Type B pancreatic cell (in vitro differentiated cells): Measurements from ENCODE around the gene GSK3B. TPM values are rescaled to one million over a fixed set of nuclear protein-coding genes. Genes with fewer than 3 reads are reported as not detected.

Source experiments
- DNase-seq: peaks from one replicate; pipeline ENCODE4 v3.0.0; 2021; ENCODE audit warnings: mixed read lengths; ENCODE audit not compliant: unreplicated experiment; ENCODE audit errors: extremely low spot score
- H3K27ac Mint-ChIP-seq: 2 replicates; pipeline ENCODE4 v1.8.0; 2021; ENCODE audit warnings: mild to moderate bottlenecking, mixed read lengths
- H3K27me3 Mint-ChIP-seq: 2 replicates; pipeline ENCODE4 v1.8.0; 2021; ENCODE audit warnings: mixed read lengths
- H3K36me3 Mint-ChIP-seq: 2 replicates; pipeline ENCODE4 v1.8.0; 2021; ENCODE audit warnings: mixed read lengths
- H3K4me1 Mint-ChIP-seq: one replicate; pipeline ENCODE4 v1.8.0; 2021; ENCODE audit warnings: mixed read lengths; ENCODE audit not compliant: unreplicated experiment
- H3K4me3 Mint-ChIP-seq: 2 replicates; pipeline ENCODE4 v1.8.0; 2021; ENCODE audit warnings: mild to moderate bottlenecking, mixed read lengths
- H3K9me3 Mint-ChIP-seq: 2 replicates; pipeline ENCODE4 v1.8.0; 2021; ENCODE audit warnings: mixed read lengths
- CTCF ChIP-seq: fragments of 200-600 bp; sonication (generic); conservative IDR thresholded peaks from 2 replicates; pipeline ENCODE4 v1.5.0; 2021; ENCODE audit warnings: antibody characterized with exemption, mild to moderate bottlenecking
- long read RNA-seq: library from polyadenylated mRNA; unstranded; transcript quantifications from one replicate; pipeline ENCODE4 v2.0.0, GENCODE V29; 2020
- total RNA-seq: library from RNA; stranded (reverse); gene quantifications from 2 replicates; pipeline ENCODE4 v1.2.1, GENCODE V29; 2021; ENCODE audit warnings: low replicate concordance

The GSK3B gene
- total RNA-seq: 60.5 and 62.9 TPM in 2 replicates
- long read RNA-seq, full-length matches to known transcripts: 1 of 5 reads
- long read RNA-seq, partial matches to known transcripts: 0 of 5 reads
- long read RNA-seq, other reads (novel, unspliced or antisense): 4 of 5 reads

GRCh38 chr3:120093911-120094775 is at the start of gene GSK3B:
Gene GSK3B (minus strand): TSS chr3:120094447. CDS start chr3:120093434, 1,013 bp downstream.
- no peak for TF ChIP-seq CTCF
- no peak within 1 kb of the TSS for H3K27ac Mint-ChIP-seq
- peak; percentile 98 for DNase-seq
- no peaks in the 10 kb centered on the region for H3K27me3 Mint-ChIP-seq
- no peak within 1 kb of the TSS for H3K4me3 Mint-ChIP-seq
- H3K36me3 Mint-ChIP-seq: peaks cover 16% of the 10 kb centered on the region
- no peaks in the 10 kb centered on the region for H3K9me3 Mint-ChIP-seq
- H3K4me1 Mint-ChIP-seq: peaks cover 15% of the 10 kb centered on the region

- TF ChIP-seq CTCF: no peak
- H3K36me3 Mint-ChIP-seq: no peaks in the 10 kb centered on the region
- H3K9me3 Mint-ChIP-seq: peaks cover 9% of the 10 kb centered on the region
- H3K27me3 Mint-ChIP-seq: no peaks in the 10 kb centered on the region
- no peak overlapping the region for H3K4me3 Mint-ChIP-seq
- no peak overlapping the region for H3K27ac Mint-ChIP-seq
- H3K4me1 Mint-ChIP-seq: peaks cover 19% of the 10 kb centered on the region
- no peak for DNase-seq
Measured at GRCh38 chr3:120143676-120144075, 49.4 kb upstream of the GSK3B start.

GRCh38 chr3:120142236-120142635 is 48.0 kb upstream of the GSK3B start:
- DNase-seq: no peak
- Mint-ChIP-seq H3K4me3 (no peak overlapping the region), H3K4me1 (peaks cover 12% of the 10 kb centered on the region), H3K27me3 (no peaks in the 10 kb centered on the region), H3K9me3 (peaks cover 9% of the 10 kb centered on the region), H3K27ac (no peak overlapping the region), H3K36me3 (no peaks in the 10 kb centered on the region)
- TF ChIP-seq CTCF: no peak

GRCh38 chr3:120140098-120140742 is 46.0 kb upstream of the GSK3B start:
- DNase-seq: no peak
- Mint-ChIP-seq H3K27me3 (no peaks in the 10 kb centered on the region), H3K36me3 (no peaks in the 10 kb centered on the region), H3K9me3 (peaks cover 9% of the 10 kb centered on the region), H3K4me3 (no peak overlapping the region), H3K4me1 (peaks cover 6% of the 10 kb centered on the region), H3K27ac (no peak overlapping the region)
- TF ChIP-seq CTCF: no peak

GRCh38 chr3:120139140-120139539 is 44.9 kb upstream of the GSK3B start:
- no peaks in the 10 kb centered on the region for H3K36me3 Mint-ChIP-seq

More at GRCh38 chr3:120139140-120139539, 44.9 kb upstream of the GSK3B start:
- H3K27me3 Mint-ChIP-seq: no peaks in the 10 kb centered on the region
- H3K4me3 Mint-ChIP-seq: no peak overlapping the region
- H3K27ac Mint-ChIP-seq: no peak overlapping the region
- peaks cover 2% of the 10 kb centered on the region for H3K4me1 Mint-ChIP-seq
- no peak for DNase-seq
- peaks cover 5% of the 10 kb centered on the region for H3K9me3 Mint-ChIP-seq
- no peak for TF ChIP-seq CTCF
